IPS-11a (cell line): ENCODE results near the gene LZIC.

Experiments used
- H3K4me3 ChIP-seq: one replicate; pipeline ENCODE4 v1.5.1; 2013; ENCODE audit warnings: low read depth, low read length, control low read depth

LZIC gene

DNA sequence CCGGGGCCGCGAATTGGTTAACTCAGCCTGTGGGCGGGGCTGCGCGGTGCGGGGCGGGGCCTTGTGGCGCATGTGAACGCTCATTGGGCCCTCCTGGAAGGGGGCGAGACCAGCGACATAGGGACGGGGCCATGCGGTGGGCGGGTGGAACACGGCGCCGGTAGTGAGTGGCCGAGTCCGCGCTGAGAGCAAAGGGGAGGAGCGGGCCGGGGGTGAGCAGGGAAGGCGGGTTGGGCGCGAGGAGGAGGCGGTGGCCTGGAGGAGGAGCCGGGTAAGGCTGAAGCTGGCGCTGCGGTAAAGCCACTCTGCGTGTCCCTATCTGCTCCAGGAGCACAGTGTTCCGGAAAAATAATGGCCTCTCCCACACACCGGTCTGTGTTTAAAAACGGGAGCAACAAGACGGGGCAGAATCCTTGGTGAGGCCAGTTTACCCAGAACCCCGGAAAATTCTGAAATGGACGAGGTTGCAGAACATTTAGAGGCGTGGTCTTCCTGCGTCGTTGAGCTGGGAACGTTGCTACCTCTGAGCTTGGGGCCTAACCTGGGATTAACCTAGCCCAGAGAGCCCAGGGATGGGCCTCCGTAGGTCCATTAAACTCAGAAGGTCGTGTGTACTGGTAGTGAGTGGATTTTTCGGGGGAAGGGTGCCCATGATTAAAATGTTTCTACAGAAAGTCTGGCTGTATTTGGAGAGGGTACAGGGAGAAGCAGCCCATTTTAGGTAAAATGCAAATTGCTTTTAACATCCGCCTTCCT, 32.6 kb downstream of the LZIC start:
- peak overlapping the region; percentile 76 for H3K4me3 ChIP-seq

DNA sequence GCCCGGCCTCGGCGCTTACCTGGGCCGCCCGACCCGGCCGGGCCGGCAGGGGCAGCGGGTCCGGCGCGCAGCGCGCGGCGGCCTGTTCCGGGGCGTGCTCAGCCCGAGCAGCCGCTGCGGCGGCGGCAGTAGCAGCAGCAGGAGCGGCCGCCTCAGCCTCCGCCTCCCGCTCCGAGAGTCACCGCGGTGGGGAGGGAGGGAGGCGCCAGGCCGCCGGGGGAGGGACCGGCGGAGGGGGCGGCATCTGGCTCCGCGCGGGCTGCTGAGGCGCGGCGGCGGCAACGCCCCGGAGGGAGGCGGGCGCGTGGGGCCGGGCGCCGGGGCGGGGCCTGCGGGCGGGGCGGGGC, 33.1 kb downstream of the LZIC start, which contains the start of gene CTNNBIP1:
TSS of gene CTNNBIP1 (minus strand) at position 194 of the 347 bp plus-strand sequence. CDS start 38,205 bp downstream, outside the sequence.
- H3K4me3 ChIP-seq: peak within 1 kb of the TSS; percentile 77

DNA sequence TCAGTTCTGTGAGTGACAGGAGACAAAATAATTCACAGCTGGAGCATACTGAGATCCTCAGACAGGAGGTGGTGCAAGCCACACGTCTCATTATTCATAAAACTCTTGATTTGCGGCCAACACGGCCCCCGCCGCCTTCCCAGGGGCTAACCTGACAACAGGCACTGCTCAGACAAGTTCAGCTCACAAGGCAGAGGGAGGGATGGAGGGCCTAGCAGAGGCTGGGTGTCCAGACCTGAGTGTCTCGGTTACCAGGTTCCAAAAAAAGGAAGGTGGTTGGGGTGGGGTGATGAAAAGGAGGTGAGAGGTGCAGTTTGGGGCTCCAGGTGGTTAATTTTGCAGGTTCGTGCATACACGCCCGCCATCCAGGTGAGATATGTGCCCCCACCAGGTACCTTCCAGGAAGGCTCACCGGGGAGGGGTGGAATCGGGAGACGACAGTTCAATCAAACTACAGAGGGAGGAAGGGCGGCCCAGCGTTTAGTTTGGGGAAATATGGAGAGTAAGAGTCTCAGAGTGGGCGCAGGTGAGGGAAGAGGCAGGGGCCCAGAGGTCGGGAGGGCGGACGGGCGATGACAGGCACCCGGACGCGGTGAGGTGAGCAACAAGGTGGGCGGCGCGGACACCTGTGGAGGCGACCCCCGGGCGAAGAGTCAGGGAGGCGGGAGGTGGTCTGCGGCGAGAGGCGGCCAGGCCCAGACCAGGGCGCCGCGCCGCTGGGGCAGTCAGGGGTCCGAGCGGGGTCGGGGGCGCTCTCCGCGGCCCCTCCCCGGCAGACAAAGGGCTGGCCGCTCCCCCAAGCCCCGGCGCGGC, 33.8 kb downstream of the LZIC start:
- peak overlapping the region; percentile 77 for H3K4me3 ChIP-seq

DNA sequence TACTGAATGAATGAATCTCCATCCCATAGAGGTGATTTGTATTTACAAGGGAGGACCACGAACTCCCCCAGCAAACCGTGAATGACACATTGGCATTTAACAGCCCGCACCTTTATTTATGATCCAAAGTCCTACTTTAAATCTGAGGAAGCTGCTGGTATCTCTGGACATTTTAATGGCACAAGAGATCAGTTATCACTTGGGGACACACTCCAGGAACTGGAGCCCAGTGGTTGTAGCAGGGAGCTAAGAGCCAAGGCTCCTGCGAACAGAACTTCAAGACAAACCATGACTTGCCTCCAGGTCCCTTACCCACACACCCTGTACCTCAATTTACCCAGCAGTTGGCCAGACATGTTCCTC, 34.3 kb downstream of the LZIC start:
- H3K4me3 ChIP-seq: peak overlapping the region; percentile 77

DNA sequence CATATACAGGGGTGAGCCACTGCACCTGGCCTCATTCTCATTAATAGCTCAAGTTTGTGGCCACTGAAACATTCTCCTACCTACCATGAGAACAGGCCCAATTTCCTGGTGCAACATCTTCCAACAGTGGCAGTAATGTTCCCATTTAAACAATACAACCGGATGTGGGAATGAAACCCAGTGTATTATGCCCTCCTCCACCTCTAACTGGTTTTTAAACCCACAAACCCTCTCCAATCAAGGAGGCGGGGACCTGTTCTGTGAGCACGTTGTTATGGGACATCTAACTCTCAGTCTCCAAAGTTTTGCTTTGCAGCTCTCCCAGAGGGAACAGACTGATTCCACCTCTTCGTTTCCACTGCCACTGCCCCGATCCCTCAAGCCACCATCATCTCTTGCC, 35.8 kb downstream of the LZIC start:
- H3K4me3 ChIP-seq: no peak overlapping the region

DNA sequence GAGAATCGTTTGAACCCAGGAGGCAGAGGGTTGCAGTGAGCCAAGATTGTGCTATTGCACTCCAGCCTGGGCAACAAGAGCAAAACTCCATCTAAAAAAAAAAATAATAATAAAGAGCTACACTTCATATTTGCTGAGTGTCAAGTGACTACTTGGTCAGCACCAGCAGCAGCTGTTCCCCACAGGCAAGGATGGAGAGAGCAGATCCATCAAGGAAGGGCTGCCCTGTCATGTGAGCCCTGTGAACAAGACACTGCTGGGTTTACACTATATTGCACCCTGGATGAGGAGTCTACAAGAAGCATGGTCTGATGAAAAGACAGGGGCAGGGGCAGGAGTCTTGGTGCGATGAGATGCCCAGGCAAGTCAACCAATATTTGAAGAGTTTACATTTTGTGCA, 36.7 kb downstream of the LZIC start:
- no peak overlapping the region for H3K4me3 ChIP-seq

DNA sequence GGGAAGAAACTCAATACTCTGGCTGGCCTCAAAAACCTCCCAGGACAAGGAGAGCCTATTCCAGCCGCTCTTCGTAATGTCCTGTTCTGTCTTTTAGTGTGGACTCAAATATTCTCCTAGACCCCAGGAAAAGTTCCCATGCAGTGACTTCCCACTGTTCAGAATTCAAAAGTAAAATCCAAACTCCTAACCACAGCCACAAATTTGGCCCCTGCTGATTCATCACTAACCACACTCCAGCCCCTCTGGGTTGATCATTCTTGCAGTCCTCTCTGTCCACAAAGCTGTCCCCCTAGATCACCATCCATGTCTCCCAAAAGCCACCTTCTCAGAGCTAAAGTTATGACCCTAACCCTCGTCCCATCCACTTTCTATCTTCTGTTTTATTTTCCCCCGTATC, 38.2 kb downstream of the LZIC start:
- H3K4me3 ChIP-seq: no peak overlapping the region

DNA sequence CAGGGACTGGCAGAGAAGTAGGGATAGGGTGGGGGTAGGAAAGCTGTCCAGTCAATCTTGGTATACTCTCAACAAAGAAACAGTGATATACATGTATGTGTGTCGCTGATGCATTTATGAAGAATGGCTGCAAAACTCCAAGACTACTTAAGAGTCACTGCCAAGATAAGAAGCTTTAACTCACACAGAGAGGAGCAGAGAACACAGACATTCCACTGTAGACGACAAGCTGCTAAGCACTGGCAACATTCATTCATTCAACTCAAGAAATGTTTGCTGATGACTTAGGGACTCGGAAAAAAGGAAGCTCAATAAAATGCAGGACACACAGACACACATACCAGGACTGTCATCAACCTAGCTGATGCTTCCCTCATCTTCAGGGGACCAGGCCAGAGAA, 38.6 kb downstream of the LZIC start:
- H3K4me3 ChIP-seq: no peak overlapping the region

DNA sequence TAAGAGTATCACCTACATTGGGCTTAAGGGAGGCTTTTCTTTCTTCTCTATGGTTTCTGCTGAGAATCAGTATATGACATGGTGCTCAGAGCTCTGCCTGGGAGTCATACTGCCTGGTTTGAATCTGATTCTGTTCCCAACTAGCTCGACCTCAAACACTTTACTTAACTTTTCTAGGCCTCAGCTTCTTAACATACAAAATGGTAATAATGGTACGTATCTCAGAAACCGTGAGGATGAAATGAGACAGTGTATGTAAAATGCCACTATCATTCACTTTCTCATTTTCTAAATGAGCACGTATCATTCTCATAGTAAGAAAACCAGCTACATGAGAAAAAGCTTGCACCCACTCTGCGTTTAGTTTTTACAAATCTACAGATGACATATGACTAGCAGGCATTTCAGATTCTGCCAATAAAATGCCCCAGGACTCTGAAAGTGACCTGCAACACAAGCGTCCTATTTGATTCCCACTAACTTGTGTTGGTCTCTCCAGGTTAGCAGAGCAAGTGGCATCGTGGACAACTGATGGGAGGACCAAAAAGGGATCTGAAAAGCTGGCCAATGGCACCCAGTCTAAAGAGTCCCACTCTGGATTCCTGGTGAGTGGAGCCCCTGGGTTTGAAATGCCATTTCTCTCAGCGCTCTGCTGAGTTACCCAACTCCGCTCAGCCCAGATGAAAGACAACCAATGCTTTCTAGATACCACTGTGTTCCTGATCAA, 39.2 kb downstream of the LZIC start:
- no peak overlapping the region for H3K4me3 ChIP-seq

DNA sequence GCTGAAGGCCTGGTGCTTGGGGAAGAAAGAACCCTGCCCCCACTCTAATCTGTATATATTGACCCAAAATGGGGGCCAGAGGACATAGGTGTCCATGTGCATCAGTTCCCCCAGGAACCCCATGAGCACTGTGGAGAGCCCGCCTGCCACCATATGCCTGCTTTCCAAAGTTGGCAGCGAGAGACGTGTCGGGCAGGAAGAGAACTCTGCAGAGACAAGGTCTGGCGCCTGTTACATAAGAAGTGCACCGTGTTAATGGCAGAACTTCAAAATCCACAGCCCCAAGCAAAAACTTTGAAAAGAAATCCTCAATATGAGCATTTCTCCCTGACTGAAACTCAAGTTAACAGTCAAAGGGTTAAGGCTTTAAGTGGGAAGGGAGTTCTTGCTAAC, 41.1 kb downstream of the LZIC start:
- H3K4me3 ChIP-seq: no peak overlapping the region

DNA sequence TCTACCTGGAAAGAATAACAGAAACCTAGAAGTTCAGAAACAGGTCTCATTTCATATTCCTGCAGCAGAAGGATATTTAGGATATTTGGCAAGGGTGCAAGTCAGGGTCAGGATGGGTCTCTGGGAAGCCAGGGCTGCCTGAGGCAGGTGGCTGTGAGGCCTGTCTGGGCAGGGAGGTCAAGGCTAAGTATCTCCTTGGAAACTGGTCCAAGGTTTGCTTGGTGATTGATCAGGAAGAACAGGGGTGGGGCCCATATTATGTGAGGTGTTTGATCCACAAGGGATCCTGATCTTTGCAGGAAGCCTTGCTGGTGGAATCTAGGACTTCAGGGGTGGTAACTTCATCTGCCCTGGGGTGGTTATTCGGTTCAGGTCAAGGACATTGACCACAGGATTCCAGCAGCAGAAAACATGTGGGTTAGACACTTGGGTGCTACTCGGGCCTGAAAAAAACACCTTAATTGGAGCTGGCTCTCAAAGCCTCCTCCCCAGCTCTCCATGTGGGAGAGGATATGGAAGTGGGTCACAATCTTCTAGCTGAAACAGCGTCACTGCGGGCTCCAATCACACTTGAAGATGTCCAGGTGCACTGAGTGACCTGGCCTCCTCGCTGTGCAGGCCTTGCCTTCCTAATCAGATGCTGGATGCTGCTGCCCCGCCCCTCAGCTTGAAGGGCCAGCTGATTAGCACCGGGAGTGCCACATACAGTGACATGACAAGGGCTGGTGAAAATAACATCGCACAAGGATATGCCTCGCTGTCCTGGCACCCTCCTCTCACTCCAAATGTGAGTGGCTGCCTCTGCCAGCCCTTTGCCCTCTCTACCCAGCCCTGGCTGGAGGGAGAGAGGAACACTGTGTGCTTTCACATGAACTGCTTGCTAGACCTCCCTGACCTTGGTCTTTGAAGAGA, 41.8 kb downstream of the LZIC start:
- H3K4me3 ChIP-seq: no peak overlapping the region

DNA sequence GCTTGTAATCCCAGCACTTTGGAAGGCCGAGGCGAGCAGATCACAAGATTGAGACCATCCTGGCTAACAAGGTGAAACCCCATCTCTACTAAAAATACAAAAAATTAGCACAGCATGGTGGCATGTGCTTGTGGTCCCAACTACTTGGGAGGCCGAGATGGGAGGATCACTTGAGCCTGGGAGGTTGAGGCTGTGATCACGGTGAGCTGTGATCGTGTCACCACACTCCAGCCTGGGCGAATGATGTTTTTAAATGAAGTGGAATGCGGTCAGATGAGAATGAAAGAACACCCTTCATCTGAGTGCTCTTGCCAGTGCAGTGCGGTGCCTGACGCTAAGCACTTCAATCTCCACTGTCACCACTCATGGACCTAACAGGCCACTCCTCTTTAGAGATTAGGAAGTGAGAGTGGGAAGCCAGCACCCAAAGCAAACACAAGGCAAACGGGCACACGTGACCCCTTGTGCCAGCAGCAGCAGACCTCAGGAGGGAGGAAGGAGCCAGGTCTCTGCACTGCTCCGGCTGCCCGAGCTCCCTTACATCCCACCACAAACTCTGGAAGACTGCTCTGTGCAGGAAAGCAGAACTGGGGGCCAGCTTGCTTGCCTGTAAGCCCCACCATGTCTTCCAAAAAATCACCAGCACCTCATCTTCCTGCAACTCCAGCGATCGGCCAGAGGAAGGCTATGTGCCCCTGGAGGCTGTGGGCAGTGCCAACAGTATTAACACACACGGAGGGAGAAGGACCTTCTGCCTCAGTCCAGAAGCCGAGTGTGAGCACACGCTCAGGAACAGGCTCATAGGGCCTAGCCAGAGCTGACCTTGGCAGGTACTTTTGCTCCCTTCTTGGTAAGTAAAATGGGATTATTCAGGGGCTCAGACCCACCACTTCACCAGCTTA, 42.8 kb downstream of the LZIC start:
- no peak overlapping the region for H3K4me3 ChIP-seq

DNA sequence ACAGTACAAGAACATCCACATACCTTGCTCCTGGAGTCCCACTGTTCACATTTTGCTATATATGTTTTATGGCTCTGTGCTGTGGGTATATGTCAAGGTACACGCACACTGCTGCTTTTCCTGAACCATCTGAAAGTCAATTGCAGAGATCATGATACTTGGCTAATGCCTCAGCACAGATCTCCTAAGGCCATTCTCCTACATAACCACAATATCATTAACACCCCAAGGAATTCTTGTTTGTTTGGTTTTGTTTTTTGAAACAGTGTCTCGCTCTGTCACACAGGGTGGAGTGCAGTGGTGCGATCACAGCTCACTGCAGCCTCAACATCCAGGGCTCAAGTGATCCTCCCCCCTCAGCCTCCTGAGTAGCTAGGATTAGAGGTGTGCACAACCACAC, 49.1 kb downstream of the LZIC start:
- no peak overlapping the region for H3K4me3 ChIP-seq

DNA sequence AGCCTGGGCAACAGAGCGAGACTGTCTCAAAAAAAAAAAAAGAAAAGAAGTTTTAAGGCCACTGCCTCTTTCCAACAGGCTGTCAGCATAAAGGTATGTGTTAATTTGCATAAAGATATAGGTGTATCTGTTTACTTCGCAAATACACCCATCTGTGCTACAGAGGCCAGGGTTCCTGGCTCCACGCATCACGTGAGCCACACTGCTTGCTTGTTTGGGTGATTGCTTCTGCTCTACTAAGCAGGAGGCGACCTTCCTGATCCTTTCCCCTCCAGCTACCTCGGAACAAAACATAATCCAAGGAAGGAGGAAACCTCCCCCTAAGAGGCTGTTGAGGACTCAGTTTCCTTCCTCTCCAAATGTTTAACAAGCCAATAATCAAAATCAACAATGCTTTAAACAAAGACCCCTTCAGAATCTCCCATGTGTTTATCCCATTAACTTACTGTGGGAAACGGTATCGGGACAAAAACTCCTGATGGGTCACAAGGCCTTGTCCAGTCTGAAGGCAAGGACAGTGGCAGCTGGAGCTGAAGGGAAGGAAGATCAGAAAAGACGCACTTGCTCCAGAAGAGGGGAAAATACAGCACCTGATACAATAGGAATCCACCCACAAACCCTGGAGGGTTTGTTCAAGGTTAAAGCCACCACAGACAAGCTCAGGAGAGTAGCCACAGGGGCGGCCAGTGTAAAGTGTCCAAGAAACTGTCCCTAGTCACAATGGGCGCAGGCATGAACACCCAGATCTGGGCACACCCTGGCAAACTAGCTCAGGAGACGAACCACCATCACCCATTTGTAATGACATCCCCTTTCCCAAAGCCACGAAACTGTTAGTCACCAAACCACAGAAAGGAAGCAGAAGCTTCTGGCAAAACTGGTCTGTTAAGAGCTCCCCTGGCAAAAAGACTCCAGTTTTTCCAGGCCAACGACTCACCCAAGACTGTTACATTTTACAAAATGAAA, 50.3 kb downstream of the LZIC start:
- H3K4me3 ChIP-seq: no peak overlapping the region

DNA sequence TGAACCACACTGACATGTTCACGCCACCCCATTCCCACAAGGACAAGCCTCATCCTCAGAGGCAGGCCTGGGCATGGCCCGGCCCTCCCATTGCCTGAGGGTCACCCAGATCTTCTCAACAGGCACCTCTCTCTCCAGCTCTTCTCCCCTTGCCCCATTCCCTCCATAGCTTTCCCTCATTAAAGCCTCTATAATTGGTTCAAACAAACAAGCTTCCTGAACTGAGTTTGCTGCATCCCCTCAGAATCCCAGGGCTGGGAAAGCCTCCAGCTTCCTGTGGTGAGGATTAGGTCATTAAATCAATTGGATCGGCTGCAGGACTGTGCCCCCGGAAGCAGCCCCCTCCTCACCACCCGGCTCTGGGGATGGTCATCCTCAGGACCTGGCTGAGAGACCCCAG, 52.0 kb downstream of the LZIC start:
- no peak overlapping the region for H3K4me3 ChIP-seq

DNA sequence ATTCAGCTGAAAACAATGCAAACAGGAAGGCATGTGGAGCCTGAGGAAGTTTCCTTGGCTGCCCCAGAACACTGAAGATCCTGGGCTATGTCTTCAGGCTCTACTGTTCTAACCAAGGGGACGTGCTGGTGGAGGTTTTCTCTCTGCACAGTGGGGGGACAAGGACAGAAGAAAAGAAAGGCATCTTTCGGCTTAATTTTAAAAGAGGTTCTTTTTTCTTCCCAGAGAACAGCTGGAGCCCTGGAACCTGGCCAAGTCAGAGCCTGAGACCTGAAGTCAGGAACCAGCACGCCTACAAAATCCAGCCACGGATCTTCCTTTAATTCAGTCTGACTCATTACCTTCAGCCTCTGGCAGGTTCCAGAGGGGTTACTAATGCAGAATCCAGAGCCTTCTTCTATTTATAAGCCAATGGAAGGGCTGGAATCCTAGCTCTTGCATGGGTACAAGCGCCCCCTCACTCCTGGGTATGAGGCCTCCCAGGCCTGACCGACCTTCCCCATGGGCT, 52.9 kb downstream of the LZIC start:
- no peak overlapping the region for H3K4me3 ChIP-seq

DNA sequence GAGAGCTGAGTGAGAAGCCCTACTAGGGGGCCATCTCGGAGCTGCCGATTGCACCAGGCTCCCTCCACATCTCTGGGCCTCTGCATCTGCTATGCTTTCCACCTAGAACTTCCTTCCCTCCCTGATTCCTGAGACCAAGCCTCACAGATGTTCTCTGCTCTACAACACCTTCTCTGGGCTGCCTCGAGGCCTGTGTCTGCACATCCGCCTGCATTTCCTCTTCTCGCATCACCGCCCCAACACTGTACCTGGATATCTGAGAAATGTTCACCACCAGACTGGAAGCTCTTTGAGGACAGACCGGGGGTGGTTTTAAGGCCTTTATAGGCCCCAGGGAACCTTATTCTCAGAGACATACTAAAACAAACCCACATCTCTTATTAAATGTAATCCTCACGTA, 53.8 kb downstream of the LZIC start:
- H3K4me3 ChIP-seq: no peak overlapping the region

DNA sequence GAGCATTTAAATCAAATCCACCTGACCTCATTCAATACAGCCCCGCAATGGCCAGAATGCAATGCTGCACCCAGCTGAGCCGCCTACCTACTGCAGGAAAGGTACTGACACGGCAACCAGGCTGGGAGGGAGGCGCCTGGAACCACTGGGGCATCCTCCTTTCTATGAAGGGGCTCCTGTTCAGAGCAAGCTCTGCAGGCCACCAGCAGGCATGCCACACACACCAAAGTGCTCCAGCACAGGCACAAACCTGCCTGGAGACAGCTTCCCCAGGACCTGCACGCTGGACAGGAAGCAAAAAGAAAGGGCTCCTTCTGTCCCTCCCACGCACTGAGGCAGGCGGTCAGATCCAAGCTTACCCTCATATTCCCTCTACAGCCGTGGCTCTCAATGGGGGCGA, 54.3 kb downstream of the LZIC start:
- H3K4me3 ChIP-seq: no peak overlapping the region
